ENCODE data around the gene RAB20.

RAB20 gene

DNA sequence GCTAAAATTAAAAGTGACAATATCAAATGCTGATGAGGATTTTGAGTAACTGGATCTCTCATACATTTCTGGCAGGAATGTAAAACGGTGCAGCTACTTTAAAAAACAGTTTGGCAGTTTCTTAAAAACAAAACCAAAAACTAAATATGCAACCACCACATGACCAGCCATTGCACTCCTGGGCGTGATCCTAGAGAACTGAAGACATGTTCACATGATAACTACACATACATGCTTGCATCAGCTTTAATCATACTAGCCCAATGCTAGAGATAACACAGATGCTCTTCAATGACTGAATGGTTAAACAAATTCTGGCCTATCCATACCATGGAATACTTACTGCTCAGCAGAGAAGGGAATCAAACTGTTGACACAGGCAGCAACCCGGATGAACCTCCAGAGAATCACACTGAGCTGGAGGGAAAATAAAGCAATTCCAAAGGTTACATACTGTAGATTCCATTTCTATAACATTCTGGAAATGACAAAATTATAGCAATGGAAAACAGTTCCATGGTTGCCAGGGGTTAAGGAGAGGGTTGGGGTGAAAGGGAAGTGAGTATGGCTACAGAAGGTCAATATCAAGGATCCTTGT lies 28.4 kb upstream of the RAB20 start:
- no peaks in the 10 kb centered on the region for H3K36me3 ChIP-seq
- no peaks in the 10 kb centered on the region for H3K4me1 ChIP-seq
- H3K4me3 ChIP-seq (ENCODE audit: low read depth, low read length): no peak overlapping the region
- DNase-seq: no peak
- peaks cover 3% of the 10 kb centered on the region; the same call in 1 of the 2 replicates for H3K27me3 ChIP-seq
- H3K9me3 ChIP-seq: no peaks in the 10 kb centered on the region
- TF ChIP-seq, protein P1, sequence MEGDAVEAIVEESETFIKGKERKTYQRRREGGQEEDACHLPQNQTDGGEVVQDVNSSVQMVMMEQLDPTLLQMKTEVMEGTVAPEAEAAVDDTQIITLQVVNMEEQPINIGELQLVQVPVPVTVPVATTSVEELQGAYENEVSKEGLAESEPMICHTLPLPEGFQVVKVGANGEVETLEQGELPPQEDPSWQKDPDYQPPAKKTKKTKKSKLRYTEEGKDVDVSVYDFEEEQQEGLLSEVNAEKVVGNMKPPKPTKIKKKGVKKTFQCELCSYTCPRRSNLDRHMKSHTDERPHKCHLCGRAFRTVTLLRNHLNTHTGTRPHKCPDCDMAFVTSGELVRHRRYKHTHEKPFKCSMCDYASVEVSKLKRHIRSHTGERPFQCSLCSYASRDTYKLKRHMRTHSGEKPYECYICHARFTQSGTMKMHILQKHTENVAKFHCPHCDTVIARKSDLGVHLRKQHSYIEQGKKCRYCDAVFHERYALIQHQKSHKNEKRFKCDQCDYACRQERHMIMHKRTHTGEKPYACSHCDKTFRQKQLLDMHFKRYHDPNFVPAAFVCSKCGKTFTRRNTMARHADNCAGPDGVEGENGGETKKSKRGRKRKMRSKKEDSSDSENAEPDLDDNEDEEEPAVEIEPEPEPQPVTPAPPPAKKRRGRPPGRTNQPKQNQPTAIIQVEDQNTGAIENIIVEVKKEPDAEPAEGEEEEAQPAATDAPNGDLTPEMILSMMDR (IDR thresholded peaks at IDR 0.05; ENCODE audit: low read depth, low read length): no peak

DNA sequence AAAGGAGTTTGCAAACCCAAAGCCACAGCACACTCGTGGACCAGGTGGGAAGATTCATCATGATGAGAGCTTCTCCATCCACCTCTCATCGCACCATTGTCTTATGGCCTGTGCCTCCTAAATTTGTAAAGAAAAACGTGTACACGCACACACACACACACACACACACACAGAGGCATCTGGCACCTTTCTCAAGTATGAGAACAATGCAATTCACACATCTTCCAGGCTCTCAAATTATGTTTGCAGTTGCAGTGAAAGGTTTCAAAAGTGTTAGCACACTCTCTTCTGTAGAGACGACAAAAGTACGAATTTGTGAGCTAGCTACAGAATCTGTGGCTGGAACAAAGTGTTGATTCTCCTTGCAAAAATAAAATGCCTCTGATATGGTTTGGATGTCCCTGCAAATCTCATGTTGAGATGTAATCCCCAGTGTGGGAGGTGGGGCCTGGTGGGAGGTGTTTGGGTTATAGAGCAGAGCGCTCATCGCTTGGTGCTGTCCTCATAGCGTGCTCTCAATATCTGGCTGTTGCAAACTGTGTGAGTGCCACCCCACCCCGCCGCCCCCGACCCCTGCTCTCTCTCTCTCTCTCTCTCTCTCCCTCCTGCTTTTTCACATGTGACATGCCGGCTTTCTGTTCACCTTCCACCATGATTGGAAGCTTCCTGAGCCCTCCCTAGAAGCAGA lies 21.8 kb upstream of the RAB20 start:
- no peak for DNase-seq
- Histone ChIP-seq H3K36me3 (no peaks in the 10 kb centered on the region), H3K4me1 (no peaks in the 10 kb centered on the region), H3K9me3 (no peaks in the 10 kb centered on the region), H3K4me3 (ENCODE audit: low read depth, low read length) (no peak overlapping the region), H3K27me3 (no peaks in the 10 kb centered on the region)
- TF ChIP-seq, protein P1 (IDR thresholded peaks at IDR 0.05; ENCODE audit: low read depth, low read length): no peak

DNA sequence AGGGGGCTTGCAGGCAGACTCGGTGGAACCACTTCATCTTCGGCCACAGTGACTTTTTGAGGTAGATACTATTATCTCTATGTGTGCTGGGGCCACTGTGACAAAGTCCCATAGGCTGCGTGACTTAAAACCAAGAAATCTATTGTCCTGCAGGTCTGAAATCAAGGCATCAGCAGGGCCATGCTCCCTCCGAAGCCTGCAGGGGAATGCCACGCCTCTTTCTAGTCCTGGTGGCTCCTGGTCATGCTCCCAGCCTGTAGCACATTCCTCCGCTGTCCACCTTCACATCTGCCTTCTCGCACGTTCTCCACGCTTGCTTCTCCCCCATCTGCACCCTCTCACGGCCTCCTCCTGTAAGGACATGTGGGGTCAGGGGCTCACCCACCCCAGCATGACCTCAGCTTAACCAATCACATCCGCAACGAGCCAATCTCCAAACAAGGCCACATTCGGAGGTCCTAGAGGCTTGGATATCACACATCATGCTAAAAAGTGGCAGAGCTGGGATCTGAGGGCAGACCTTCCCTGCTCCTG lies 21.0 kb upstream of the RAB20 start:
- Histone ChIP-seq H3K4me3 (ENCODE audit: low read depth, low read length) (no peak overlapping the region), H3K4me1 (no peaks in the 10 kb centered on the region), H3K27me3 (0 out of 2 replicates have a peak, but pooled peaks cover under 1% of the 10 kb centered on the region), H3K9me3 (no peaks in the 10 kb centered on the region), H3K36me3 (no peaks in the 10 kb centered on the region)
- DNase-seq: no peak
- TF ChIP-seq, protein P1 (IDR thresholded peaks at IDR 0.05; ENCODE audit: low read depth, low read length): no peak

DNA sequence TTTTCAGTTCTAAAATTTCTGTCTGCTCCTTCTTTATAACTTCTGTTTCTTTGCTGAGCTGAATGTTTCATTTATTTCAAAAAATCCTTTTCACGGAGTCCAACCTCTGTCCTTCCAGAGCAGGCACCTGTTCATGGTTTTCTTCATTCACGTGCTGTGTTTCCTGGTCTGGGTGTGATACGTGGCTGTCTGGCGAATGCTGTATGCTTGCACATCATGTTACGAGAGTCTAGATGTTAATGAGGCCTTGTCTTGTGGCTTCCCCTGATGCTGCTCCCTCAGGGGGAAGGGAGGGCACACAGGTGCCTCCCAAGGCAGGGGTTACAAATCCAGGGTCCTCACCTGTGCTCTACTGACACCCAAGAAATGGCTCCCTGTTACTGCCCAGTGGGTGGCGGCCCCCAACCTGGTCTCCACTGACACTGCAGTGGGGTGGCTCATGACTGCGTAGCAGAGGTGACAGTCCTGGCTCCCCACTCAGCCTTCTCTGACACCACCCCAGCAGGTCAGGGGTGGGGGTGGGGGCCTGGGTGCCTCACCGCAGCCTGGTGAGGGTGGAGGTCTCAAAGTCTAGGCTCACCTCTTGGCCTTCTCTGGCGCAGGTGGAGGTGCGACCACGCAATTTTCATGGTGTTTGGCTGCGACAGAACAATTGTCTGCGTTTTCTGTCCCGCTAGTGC lies 20.1 kb upstream of the RAB20 start:
- H3K36me3 ChIP-seq: no peaks in the 10 kb centered on the region
- 0 out of 2 replicates have a peak, but pooled peaks cover 3% of the 10 kb centered on the region for H3K27me3 ChIP-seq
- H3K9me3 ChIP-seq: no peaks in the 10 kb centered on the region
- H3K4me1 ChIP-seq: no peaks in the 10 kb centered on the region
- H3K4me3 ChIP-seq (ENCODE audit: low read depth, low read length): no peak overlapping the region
- TF ChIP-seq, protein P1 (IDR thresholded peaks at IDR 0.05; ENCODE audit: low read depth, low read length): no peak
- DNase-seq: no peak

DNA sequence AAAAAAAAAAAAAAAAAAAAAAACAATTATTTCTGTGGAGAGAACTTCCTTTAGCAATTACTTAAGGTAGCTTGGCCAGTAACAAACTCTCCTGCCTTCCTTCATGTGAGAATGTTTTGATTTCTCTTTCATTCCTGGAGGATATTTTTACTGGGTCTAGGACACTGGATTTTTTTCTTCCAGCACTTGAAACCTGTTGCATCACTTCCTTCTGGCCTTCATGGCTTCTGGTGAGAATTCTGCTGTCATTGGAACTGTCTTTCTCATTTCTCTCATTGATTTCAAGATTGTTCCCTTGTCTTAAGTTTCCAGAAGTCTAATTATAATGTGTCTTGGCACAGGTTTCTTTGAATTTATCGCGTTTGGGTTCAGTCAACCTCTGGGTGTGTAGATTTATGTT lies 19.3 kb upstream of the RAB20 start:
- Histone ChIP-seq H3K36me3 (no peaks in the 10 kb centered on the region), H3K4me3 (ENCODE audit: low read depth, low read length) (no peak overlapping the region), H3K27me3 (0 out of 2 replicates have a peak, but pooled peaks cover 3% of the 10 kb centered on the region), H3K9me3 (no peaks in the 10 kb centered on the region), H3K4me1 (no peaks in the 10 kb centered on the region)
- DNase-seq: no peak
- TF ChIP-seq, protein P1 (IDR thresholded peaks at IDR 0.05; ENCODE audit: low read depth, low read length): no peak
